NT2/D1 (cell line): ENCODE results near the gene GRK5.

ENCODE experiments used
- DNase-seq: peaks from one replicate; pipeline ENCODE4 v3.0.0-alpha.2; 2011; ENCODE audit warnings: low read depth, low spot score
- H3K27me3 ChIP-seq: 2 replicates; pipeline ENCODE4 v1.6.0; 2011; ENCODE audit warnings: mild to moderate bottlenecking; ENCODE audit not compliant: insufficient read length, insufficient read depth
- H3K36me3 ChIP-seq: 2 replicates; pipeline ENCODE4 v1.6.1; 2011; ENCODE audit warnings: mild to moderate bottlenecking, low read length, mixed read lengths; ENCODE audit not compliant: insufficient read depth, insufficient read length
- H3K4me1 ChIP-seq: 2 replicates; pipeline ENCODE4 v1.5.1; 2011; ENCODE audit not compliant: insufficient read depth, insufficient read length
- H3K4me3 ChIP-seq: 2 replicates; pipeline ENCODE4 v1.5.1; 2011; ENCODE audit warnings: low read depth; ENCODE audit not compliant: insufficient read length
- H3K9ac ChIP-seq: 2 replicates; pipeline ENCODE4 v1.6.0; 2011; ENCODE audit warnings: low read depth; ENCODE audit not compliant: insufficient read length
- H3K9me3 ChIP-seq: 2 replicates; pipeline ENCODE4 v1.5.1; 2011; ENCODE audit warnings: mild to moderate bottlenecking, low read length; ENCODE audit not compliant: insufficient read depth
- SUZ12 ChIP-seq: IDR thresholded peaks from 2 replicates; pipeline ENCODE4 v1.6.1; 2011; ENCODE audit not compliant: insufficient read length, insufficient read depth; ENCODE audit errors: extremely low read depth
- YY1 ChIP-seq: IDR thresholded peaks from 2 replicates; pipeline ENCODE4 v1.6.1; 2011; ENCODE audit not compliant: insufficient read length, insufficient read depth
- ZNF274 ChIP-seq: IDR thresholded peaks from 2 replicates; pipeline ENCODE4 v1.6.1; 2011; ENCODE audit warnings: mild to moderate bottlenecking, low read depth, low read length

The GRK5 gene

DNA sequence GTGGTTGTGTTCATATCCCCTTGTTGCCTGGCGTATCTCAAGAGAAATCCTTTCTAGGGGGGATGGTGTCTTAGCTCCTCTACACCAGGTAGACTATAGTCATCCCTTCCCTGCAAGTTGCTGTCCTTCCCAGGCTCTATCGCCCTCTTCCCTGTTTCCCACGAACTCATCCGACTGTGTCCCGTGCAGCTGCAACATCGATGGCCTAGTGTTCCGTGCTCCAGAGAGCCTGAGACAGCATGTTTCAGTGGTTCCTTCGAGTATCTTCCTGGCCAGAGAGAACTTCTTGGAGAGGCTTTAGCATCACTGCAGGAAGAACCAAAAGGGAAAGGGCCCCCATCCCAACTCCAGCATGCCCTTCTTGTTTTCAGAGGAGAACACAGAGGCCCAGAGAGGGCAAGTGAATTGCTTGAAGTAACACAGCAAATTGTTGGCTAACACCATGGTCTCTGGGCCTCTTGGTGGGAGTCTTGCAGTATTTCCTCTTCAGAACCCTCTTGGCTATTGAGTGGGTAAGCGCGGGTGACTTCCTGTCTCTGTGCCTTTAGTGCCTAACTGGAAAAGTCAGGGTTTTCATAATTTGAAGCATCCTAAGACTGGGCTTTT lies 172.2 kb downstream of the GRK5 start:
- Histone ChIP-seq H3K9me3 (no peaks in the 10 kb centered on the region), H3K36me3 (no peaks in the 10 kb centered on the region), H3K27me3 (no peaks in the 10 kb centered on the region), H3K9ac (no peak overlapping the region), H3K4me1 (no peaks in the 10 kb centered on the region), H3K4me3 (no peak overlapping the region)
- no peak for DNase-seq
- TF ChIP-seq ZNF274: no peak
- TF ChIP-seq SUZ12: no peak
- no peak for TF ChIP-seq YY1

DNA sequence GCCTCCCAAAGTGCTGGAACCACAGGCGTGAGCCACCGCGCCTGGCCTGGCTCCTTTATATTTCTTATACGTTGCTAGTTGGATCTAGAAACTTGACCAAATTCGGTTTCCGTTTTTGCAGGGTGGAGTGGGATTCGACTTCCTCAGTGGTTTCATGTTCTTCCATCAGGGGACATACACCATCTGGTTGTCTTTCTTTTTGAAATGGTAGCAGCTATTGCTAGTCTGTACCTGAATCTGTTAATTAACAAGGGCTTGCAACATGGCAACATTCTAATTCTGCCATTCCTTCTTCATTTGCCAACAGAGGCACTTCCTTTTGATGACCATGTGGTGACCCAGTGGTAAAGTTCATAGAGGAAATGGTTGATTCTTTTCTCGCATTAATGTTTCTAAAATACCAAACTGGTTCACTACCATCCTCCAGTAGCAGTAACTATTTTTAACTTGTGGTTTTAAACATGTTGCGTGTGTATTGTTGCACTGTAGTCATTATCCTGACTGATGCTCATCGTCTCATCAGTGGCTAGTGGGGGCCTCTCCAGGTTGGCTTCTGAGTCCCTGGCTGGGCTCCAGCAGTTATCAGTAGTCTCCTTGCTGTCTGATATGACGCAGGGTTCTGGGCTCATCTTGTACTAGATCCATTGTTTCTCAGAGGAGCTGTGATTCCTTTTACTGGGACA lies 175.9 kb downstream of the GRK5 start:
- no peak for DNase-seq
- H3K36me3 ChIP-seq: no peaks in the 10 kb centered on the region
- TF ChIP-seq ZNF274 (no peak), YY1 (no peak), SUZ12 (no peak)
- H3K9ac ChIP-seq: no peak overlapping the region
- H3K4me3 ChIP-seq: no peak overlapping the region
- H3K9me3 ChIP-seq: no peaks in the 10 kb centered on the region
- H3K4me1 ChIP-seq: no peaks in the 10 kb centered on the region
- no peaks in the 10 kb centered on the region for H3K27me3 ChIP-seq

DNA sequence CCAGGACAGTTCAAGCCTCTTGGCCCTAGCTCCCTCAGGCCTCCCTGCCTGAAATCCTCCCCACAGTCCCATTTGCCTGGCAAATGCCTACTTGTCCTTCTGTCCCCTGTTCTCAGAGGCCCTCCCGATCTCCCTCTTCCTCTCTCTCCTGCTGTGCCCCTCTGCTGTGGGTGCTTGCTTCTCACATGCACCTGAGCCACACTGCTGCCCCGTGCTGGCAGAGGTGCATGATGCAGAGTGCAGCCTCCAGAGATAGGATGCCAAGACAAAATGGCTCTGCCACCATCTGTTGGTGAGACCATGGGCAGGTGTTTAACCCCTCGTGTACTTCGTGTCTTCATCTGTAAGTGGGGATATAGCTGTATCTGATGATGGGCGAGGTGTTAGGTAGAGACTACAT lies 176.8 kb downstream of the GRK5 start:
- Histone ChIP-seq H3K9ac (no peak overlapping the region), H3K36me3 (no peaks in the 10 kb centered on the region), H3K4me3 (no peak overlapping the region), H3K27me3 (no peaks in the 10 kb centered on the region), H3K4me1 (no peaks in the 10 kb centered on the region), H3K9me3 (no peaks in the 10 kb centered on the region)
- DNase-seq: no peak
- TF ChIP-seq SUZ12: no peak
- no peak for TF ChIP-seq ZNF274
- no peak for TF ChIP-seq YY1

DNA sequence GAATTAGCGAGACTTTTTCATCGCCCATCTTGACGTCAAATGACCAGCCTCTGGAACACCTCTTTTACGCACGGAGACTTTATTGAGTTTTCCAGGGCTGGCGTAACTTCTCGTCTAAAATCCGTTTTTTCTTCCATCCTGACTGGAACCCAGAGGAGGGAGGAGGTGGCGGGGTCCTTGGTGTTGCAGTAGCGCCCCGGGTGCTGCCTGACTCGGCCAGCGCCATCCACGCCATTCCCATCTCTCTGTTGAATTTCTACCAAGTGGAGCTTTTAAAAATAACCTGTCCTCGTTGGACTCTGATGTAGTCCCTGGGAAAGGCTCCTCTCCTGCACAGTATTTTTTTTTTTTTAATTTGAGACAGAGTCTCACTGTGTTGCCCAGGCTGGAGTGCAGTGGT lies 179.3 kb downstream of the GRK5 start:
- no peak for DNase-seq
- H3K9ac ChIP-seq: no peak overlapping the region
- H3K27me3 ChIP-seq: no peaks in the 10 kb centered on the region
- no peaks in the 10 kb centered on the region for H3K4me1 ChIP-seq
- H3K4me3 ChIP-seq: no peak overlapping the region
- no peak for TF ChIP-seq ZNF274
- TF ChIP-seq YY1: no peak
- no peak for TF ChIP-seq SUZ12
- H3K36me3 ChIP-seq: no peaks in the 10 kb centered on the region
- H3K9me3 ChIP-seq: no peaks in the 10 kb centered on the region

DNA sequence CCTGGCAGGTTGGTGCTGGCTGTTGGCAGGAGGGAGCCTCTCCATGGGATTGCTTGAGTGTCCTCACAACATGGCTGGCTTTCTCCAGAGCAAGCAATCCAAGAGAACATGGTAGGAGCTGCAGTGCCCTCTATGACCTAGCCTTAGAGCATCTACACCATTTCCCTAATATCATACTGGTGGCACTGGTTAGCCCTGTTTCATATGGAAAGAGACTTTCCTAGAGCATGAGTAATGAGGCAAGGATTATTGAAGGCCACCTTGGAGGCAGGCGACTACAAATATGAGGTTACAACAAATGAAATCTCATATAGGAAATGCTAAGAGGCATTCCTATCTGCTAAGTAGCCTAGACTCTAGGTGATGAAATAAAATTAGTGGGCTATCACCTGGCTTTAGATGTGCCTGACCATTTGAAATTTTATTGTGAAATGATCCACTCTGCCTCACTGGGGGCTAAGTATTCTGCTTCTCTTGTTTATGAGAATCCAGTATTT lies 181.5 kb downstream of the GRK5 start:
- H3K9me3 ChIP-seq: no peaks in the 10 kb centered on the region
- H3K9ac ChIP-seq: no peak overlapping the region
- no peaks in the 10 kb centered on the region for H3K27me3 ChIP-seq
- H3K4me3 ChIP-seq: no peak overlapping the region
- no peaks in the 10 kb centered on the region for H3K36me3 ChIP-seq
- H3K4me1 ChIP-seq: no peaks in the 10 kb centered on the region
- no peak for TF ChIP-seq ZNF274
- no peak for TF ChIP-seq YY1
- TF ChIP-seq SUZ12: no peak
- no peak for DNase-seq

DNA sequence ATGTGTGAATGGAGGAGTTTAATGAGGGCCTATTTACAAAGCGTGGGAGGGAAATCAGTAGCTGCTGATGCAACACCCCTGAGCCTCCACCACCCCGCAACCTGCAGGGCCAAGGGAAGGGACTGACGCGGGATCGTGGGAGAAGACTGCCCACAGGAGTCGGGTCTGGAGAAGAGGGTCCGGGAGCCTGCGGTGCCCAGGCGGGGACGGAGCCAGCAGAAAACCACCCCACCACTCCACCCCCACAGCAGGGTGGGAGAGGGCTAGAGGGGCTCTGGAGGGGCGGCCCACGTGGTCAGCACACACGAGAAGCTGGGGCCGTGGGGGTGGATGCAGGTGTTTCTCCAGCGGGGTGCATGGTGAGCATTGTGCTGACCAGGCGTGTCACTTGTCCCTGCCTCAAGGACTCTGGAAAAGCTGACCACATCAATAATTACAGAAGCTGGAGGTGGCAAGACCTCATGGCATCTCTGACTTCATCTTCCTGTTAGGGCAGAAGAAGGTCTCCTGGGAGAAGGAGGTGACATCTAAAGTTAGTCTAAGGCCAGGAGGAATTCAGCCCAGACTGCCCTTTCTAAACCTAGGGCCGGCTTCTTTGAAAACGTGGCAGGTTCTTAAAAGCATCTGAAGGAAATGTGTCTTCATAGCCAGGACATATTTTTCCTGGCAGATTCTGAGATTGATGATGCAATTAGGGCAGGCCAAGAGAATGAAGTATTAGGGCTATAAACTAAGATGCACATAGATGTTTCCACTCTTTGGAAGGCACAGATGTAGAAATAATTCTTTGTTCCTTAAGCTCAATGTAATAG lies 184.3 kb downstream of the GRK5 start:
- Histone ChIP-seq H3K9ac (no peak overlapping the region), H3K36me3 (no peaks in the 10 kb centered on the region), H3K27me3 (no peaks in the 10 kb centered on the region), H3K4me3 (no peak overlapping the region), H3K4me1 (no peaks in the 10 kb centered on the region), H3K9me3 (no peaks in the 10 kb centered on the region)
- TF ChIP-seq ZNF274: no peak
- TF ChIP-seq SUZ12: no peak
- no peak for TF ChIP-seq YY1
- DNase-seq: no peak

DNA sequence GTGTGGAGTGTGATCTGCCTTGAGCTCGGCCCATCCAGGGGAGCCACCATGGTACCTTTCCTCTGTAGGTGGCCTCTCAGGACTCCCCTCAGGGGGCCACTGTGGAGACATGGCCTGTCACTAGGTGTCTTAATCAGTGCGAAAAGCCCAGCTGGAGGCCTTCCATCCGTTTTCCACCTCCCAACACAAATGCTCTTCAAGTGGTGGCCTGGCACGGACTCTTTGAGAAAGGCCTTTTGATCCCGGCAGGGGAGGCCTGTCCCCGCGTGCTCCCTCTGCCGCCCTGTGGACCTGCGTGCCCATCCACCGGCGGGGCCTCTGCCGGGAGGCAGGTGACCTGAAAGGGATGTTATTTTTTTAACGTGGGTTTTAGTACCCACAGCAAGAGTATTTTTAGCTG lies 185.6 kb downstream of the GRK5 start:
- Histone ChIP-seq H3K27me3 (no peaks in the 10 kb centered on the region), H3K9ac (no peak overlapping the region)

More for the DNA sequence above, 185.6 kb downstream of the GRK5 start:
- H3K4me3 ChIP-seq: no peak overlapping the region
- TF ChIP-seq SUZ12: no peak
- no peaks in the 10 kb centered on the region for H3K36me3 ChIP-seq
- DNase-seq: no peak
- H3K9me3 ChIP-seq: no peaks in the 10 kb centered on the region
- H3K4me1 ChIP-seq: no peaks in the 10 kb centered on the region
